SK-N-SH (cell line): Measurements from ENCODE around the gene POTEC. TPM values are rescaled to one million over a fixed set of nuclear protein-coding genes. Genes with fewer than 3 reads are reported as not detected.
"Not testable (repeated sequence)": the region's sequence is repeated elsewhere in the genome, so short reads cannot be mapped to it uniquely, and the experiment has no call there.

Experiments
- CTCF ChIA-PET: fragments of 300-600, 350-600 bp; formaldehyde crosslinking; extraction: SDS; loops from one replicate; lab custom pipeline; 2021; lab: Yijun Ruan, JAX
- POLR2A ChIA-PET: fragments of 350-600 bp; sonication (Branson Sonifier 250); formaldehyde crosslinking; extraction: SDS; loops from one replicate; lab custom pipeline; 2020; ENCODE audit warnings: antibody characterized with exemption, inconsistent platforms; lab: Yijun Ruan, JAX
- DNase-seq: peaks from one replicate; pipeline ENCODE4 v3.0.0; 2012
- H2AFZ ChIP-seq: fragments of 200-600 bp; sonication (generic); 2 replicates; pipeline ENCODE4 v1.8.1; 2016; ENCODE audit warnings: antibody characterized with exemption, mild to moderate bottlenecking, low read depth
- H3F3A ChIP-seq: fragments of 200-600 bp; sonication (generic); replicated peaks from 2 replicates; pipeline ENCODE3; 2016; ENCODE audit warnings: antibody characterized with exemption, mild to moderate bottlenecking; ENCODE audit not compliant: insufficient read depth
- H3K27ac ChIP-seq, 2 experiments: fragments of 200-500 bp in 1 of 2; fragments of 200-600 bp in 1 of 2; sonication (Bioruptor generic) in 1 of 2; sonication (generic), shearing (Covaris generic) in 1 of 2; 2 replicates each; pipeline versions ENCODE4 v1.5.1 to v1.6.1; 2014 to 2016; ENCODE audit warnings: low read depth in 2 of 2, inconsistent platforms in 1 of 2, low read length in 1 of 2, mild to moderate bottlenecking in 1 of 2, mixed read lengths in 1 of 2
- H3K27me3 ChIP-seq: fragments of 200-600 bp; sonication (generic), shearing (Covaris generic); 2 replicates; pipeline ENCODE4 v1.6.1; 2016; ENCODE audit warnings: mixed run types; ENCODE audit not compliant: insufficient read depth
- H3K36me3 ChIP-seq, 2 experiments: fragments of 200-500 bp in 1 of 2; fragments of 200-600 bp in 1 of 2; sonication (Bioruptor generic) in 1 of 2; sonication (generic) in 1 of 2; replicated peaks in 1 of 2; 2 replicates each; pipeline versions ENCODE3 to v1.5.1; 2014 to 2016; ENCODE audit warnings: low read length in 1 of 2, mild to moderate bottlenecking in 1 of 2; ENCODE audit not compliant: insufficient read depth in 2 of 2, control insufficient read depth in 1 of 2
- H3K4me1 ChIP-seq, 2 experiments: fragments of 200-500 bp in 1 of 2; fragments of 200-600 bp in 1 of 2; sonication (Bioruptor generic) in 1 of 2; sonication (generic), shearing (Covaris generic) in 1 of 2; 2 replicates each; pipeline versions ENCODE4 v1.5.1 to v1.6.1; 2014 to 2016; ENCODE audit warnings: low read depth in 1 of 2, low read length in 1 of 2, mixed run types in 1 of 2; ENCODE audit not compliant: insufficient read depth in 2 of 2, control insufficient read depth in 1 of 2
- H3K4me2 ChIP-seq: fragments of 200-600 bp; sonication (generic), shearing (Covaris generic); 2 replicates; pipeline ENCODE4 v1.6.1; 2017; ENCODE audit warnings: mixed run types
- H3K4me3 ChIP-seq, 2 experiments: fragments of 200-500 bp in 1 of 2; fragments of 200-600 bp in 1 of 2; sonication (Bioruptor generic) in 1 of 2; sonication (generic), shearing (Covaris generic) in 1 of 2; 2 replicates each; pipeline versions ENCODE4 v1.5.1 to v1.8.1; 2014 to 2016; ENCODE audit warnings: low read depth in 2 of 2, inconsistent platforms in 1 of 2, low read length in 1 of 2, mild to moderate bottlenecking in 1 of 2, mixed read lengths in 1 of 2, moderate library complexity in 1 of 2
- H3K79me2 ChIP-seq: fragments of 200-600 bp; sonication (generic); 2 replicates; pipeline ENCODE4 v1.8.1; 2017; ENCODE audit warnings: mild to moderate bottlenecking; ENCODE audit not compliant: insufficient read depth
- H3K9ac ChIP-seq: fragments of 200-600 bp; sonication (generic); 2 replicates; pipeline ENCODE4 v1.6.1; 2017; ENCODE audit warnings: mixed run types
- H3K9me2 ChIP-seq: fragments of 200-600 bp; sonication (generic); 2 replicates; pipeline ENCODE4 v1.6.1; 2017; ENCODE audit warnings: mixed run types
- H3K9me3 ChIP-seq: fragments of 200-600 bp; sonication (generic); 2 replicates; pipeline ENCODE4 v1.6.1; 2017; ENCODE audit warnings: mixed run types, mild to moderate bottlenecking, moderate library complexity
- H4K20me1 ChIP-seq: fragments of 200-600 bp; sonication (generic); 2 replicates; pipeline ENCODE4 v1.6.1; 2017; ENCODE audit warnings: mild to moderate bottlenecking, mixed run types; ENCODE audit not compliant: insufficient read depth
- WGBS: methylation state at CpG from one replicate; pipeline ENCODE4 v1.1.6; 2017; ENCODE audit warnings: low lambda C conversion rate; 5-methylcytosine and 5-hydroxymethylcytosine counted together
- polyA plus RNA-seq, 3 experiments: library from polyadenylated mRNA; depleted of rRNA; stranded (reverse); fragments of >200 nt; gene quantifications; 2 replicates each; pipeline ENCODE4 v1.2.3, GENCODE V29; 2012

Gene POTEC
- polyA plus RNA-seq, 1 of the 3 experiments (the other 2 are of a cell fraction) = not detected

- H3K36me3 ChIP-seq, H3F3A ChIP-seq, H3K9me2 ChIP-seq, H3K9me3 ChIP-seq, H3K4me3 ChIP-seq, H3K79me2 ChIP-seq, H3K4me1 ChIP-seq, DNase-seq, H2AFZ ChIP-seq, CTCF ChIA-PET, POLR2A ChIA-PET, H3K27ac ChIP-seq, H3K27me3 ChIP-seq, H4K20me1 ChIP-seq, H3K9ac ChIP-seq, H3K4me2 ChIP-seq: not testable (repeated sequence)
- WGBS = 50% methylated on average over 6 of the region's 15 CpGs
Observed at GRCh38 chr18:14475520-14475919, 67.9 kb downstream of the POTEC start.

GRCh38 chr18:14474752-14475151 is 68.6 kb downstream of the POTEC start:
- H2AFZ ChIP-seq, DNase-seq, H3K79me2 ChIP-seq, H3F3A ChIP-seq, H3K4me1 ChIP-seq, H3K27ac ChIP-seq, H3K9ac ChIP-seq, H3K4me2 ChIP-seq, H4K20me1 ChIP-seq, H3K36me3 ChIP-seq, CTCF ChIA-PET, H3K4me3 ChIP-seq, H3K9me3 ChIP-seq, POLR2A ChIA-PET, H3K27me3 ChIP-seq, H3K9me2 ChIP-seq: not testable (repeated sequence)
- WGBS = 34% methylated on average over 4 of the region's 22 CpGs

DNA sequence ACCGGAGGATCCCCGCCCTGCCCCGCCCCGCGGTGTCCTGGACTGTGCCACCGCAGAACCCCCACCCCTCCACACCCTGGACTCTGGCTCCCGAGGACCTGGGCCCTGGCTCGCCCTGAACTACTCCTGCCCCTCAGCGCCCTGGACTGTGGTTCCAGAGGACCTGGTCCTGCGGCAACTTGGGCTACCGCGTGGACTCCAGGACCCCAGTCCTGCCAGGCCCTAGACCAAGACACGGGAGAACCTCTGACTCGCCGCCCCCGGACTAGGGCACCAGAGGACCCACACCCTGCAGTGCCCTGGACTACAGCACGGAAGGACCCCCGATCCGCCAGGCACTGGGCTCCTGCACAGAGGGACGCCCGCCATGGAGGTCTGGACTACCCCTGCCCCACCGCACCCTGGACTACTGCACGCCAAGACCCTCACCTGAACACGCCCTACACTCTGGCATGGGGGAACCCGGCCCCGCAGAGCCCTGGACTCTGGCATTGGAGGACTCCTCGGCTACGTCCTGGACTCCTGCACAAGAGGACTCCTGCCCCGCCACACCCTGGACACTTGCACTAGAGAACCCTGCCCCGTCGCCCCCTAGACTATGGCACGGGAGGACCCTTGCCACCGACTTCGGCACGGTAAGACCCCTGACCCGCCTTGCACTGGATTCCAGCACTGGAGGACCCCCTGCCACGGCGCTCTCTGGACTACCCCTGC is 69.2 kb downstream of the POTEC start:
- H3K79me2 ChIP-seq, H3K9ac ChIP-seq, H3K36me3 ChIP-seq, H3K9me3 ChIP-seq, H3K9me2 ChIP-seq, CTCF ChIA-PET, H3K27ac ChIP-seq, H3K4me2 ChIP-seq, H3K4me3 ChIP-seq, H3K4me1 ChIP-seq, H4K20me1 ChIP-seq, H2AFZ ChIP-seq, H3F3A ChIP-seq, POLR2A ChIA-PET, DNase-seq, H3K27me3 ChIP-seq: not testable (repeated sequence)
- WGBS = no CpG with 5 or more reads among the region's 38 CpGs

- H4K20me1 ChIP-seq, H3K4me3 ChIP-seq, DNase-seq, POLR2A ChIA-PET, H3K9me2 ChIP-seq, H3K79me2 ChIP-seq, H3K9me3 ChIP-seq, H2AFZ ChIP-seq, H3K9ac ChIP-seq, H3K27me3 ChIP-seq, H3F3A ChIP-seq, H3K36me3 ChIP-seq, CTCF ChIA-PET, H3K4me2 ChIP-seq, H3K27ac ChIP-seq, H3K4me1 ChIP-seq: not testable (repeated sequence)
- WGBS = 17% methylated on average over 9 of the region's 23 CpGs
Observed at GRCh38 chr18:14473250-14474006, 70.0 kb downstream of the POTEC start.

- H3F3A ChIP-seq, H3K4me3 ChIP-seq, H3K36me3 ChIP-seq, POLR2A ChIA-PET, H3K79me2 ChIP-seq, H3K4me1 ChIP-seq, H3K9me2 ChIP-seq, H3K9ac ChIP-seq, CTCF ChIA-PET, H2AFZ ChIP-seq, H3K27ac ChIP-seq, H3K27me3 ChIP-seq, H3K4me2 ChIP-seq, H4K20me1 ChIP-seq, H3K9me3 ChIP-seq, DNase-seq: not testable (repeated sequence)
- 0% methylated on average over 3 of the region's 3 CpGs for WGBS
Observed at GRCh38 chr18:14471286-14471685, 72.1 kb downstream of the POTEC start.

DNA sequence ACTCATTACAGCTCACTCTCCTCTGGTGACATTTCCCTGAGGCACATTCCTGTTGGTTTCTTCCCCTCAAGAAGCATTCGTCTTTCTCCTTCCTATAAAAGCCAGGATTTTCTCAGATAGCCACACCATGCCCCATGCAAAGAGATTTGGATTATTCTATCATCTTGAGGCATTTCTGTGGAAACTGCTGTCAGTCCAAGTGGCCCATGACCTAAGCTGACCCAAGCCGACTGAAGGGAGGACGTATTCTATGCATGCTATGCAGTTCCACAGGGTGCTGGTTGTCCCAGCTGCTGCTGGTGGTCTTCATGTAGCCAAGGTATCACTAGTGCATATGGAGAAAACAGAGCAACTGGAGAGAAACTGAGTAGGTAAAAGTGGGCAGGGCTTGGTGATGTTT is 73.0 kb downstream of the POTEC start:
- H3K36me3 ChIP-seq, H3F3A ChIP-seq, H3K4me1 ChIP-seq, H3K9me3 ChIP-seq, DNase-seq, H4K20me1 ChIP-seq, H3K79me2 ChIP-seq, H3K4me2 ChIP-seq, H3K9ac ChIP-seq, H3K4me3 ChIP-seq, H2AFZ ChIP-seq, H3K27ac ChIP-seq, H3K9me2 ChIP-seq, POLR2A ChIA-PET, CTCF ChIA-PET, H3K27me3 ChIP-seq: not testable (repeated sequence)
- WGBS = 11% methylated on average over 3 of the region's 3 CpGs
